Mesothelial cell of epicardium (in vitro differentiated cells): ENCODE results near the gene CLEC16A. TPM values are rescaled to one million over a fixed set of nuclear protein-coding genes. Genes with fewer than 3 reads are reported as not detected.
"Not testable (repeated sequence)": the region's sequence is repeated elsewhere in the genome, so short reads cannot be mapped to it uniquely, and the experiment has no call there.

Experiments used
- DNase-seq, 2 experiments: peaks; one replicate each; pipeline ENCODE4 v3.0.0; 2021; ENCODE audit warnings: low spot score in 2 of 2; ENCODE audit not compliant: unreplicated experiment in 2 of 2
- H3K27ac Mint-ChIP-seq: 2 replicates; pipeline ENCODE4 v1.8.0; 2021; ENCODE audit warnings: mixed read lengths
- H3K27me3 Mint-ChIP-seq: 2 replicates; pipeline ENCODE4 v1.8.0; 2021; ENCODE audit warnings: low read depth, mixed read lengths
- H3K36me3 Mint-ChIP-seq: 2 replicates; pipeline ENCODE4 v1.8.0; 2021; ENCODE audit warnings: mixed read lengths
- H3K4me1 Mint-ChIP-seq: 2 replicates; pipeline ENCODE4 v1.8.0; 2021; ENCODE audit warnings: mixed read lengths
- H3K4me3 Mint-ChIP-seq: 2 replicates; pipeline ENCODE4 v1.8.0; 2021; ENCODE audit warnings: mild to moderate bottlenecking, moderate library complexity, mixed read lengths
- H3K9me3 Mint-ChIP-seq: 2 replicates; pipeline ENCODE4 v1.8.0; 2021; ENCODE audit warnings: mixed read lengths
- CTCF ChIP-seq: fragments of 200-600 bp; sonication (generic); IDR thresholded peaks from one replicate; pipeline ENCODE4 v1.5.0; 2021; ENCODE audit warnings: antibody characterized with exemption; ENCODE audit not compliant: unreplicated experiment
- total RNA-seq: library from RNA; stranded (reverse); gene quantifications from 3 replicates; pipeline ENCODE4 v1.2.1, GENCODE V29; 2021

Gene CLEC16A
- total RNA-seq, 1 donor from 2014 or later, result 43.3 TPM

- H3K4me3 Mint-ChIP-seq, result no peak overlapping the region
- DNase-seq, result no peak
- H3K36me3 Mint-ChIP-seq, result peaks cover 10% of the 10 kb centered on the region
- H3K4me1 Mint-ChIP-seq, result no peaks in the 10 kb centered on the region
- H3K27me3 Mint-ChIP-seq, result no peaks in the 10 kb centered on the region
- TF ChIP-seq CTCF, result no peak
- H3K27ac Mint-ChIP-seq, result no peak overlapping the region
- no peaks in the 10 kb centered on the region for H3K9me3 Mint-ChIP-seq
Observed at GRCh38 chr16:10921536-10922327, 22.6 kb upstream of the CLEC16A start.

DNA sequence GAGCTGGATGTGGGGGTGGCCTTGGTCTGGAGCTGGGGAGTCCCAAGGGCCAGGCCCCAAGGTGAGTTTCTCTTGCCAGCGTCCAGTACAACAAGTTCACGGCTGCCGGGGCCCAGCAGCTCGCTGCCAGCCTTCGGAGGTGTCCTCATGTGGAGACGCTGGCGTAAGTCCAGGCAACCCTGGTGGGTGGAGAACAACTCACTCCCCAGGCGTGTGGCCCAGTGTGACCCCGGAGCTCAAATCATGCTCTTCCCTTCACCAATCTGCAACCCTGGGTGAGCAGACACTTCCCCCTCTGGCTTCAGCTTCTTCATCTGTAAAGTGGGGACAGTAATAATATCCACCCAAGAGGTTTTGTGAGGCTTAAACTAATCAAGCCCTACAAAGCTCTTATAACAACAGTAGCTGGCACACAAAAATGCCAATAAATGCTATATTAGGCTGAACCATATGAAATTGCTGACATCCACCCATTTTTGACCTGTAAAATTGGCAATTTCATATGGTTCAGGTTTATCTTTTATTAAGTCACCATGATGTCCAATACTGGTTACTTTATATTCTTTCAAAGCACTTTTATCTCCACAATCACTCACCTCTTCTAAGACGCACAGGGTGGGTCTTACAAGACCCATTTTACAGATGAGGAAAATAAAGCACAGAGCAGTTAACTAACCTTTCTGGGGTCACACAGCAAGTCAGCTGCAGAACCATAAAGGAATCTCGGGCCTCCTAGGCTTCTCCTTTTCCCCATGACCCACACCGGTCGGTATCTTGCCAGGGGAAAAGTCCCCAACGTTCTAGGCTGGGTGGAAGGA lies 21.8 kb upstream of the CLEC16A start:
- TF ChIP-seq CTCF, result no peak
- Mint-ChIP-seq H3K27ac (no peak overlapping the region), H3K9me3 (no peaks in the 10 kb centered on the region), H3K4me3 (no peak overlapping the region), H3K27me3 (no peaks in the 10 kb centered on the region), H3K4me1 (no peaks in the 10 kb centered on the region), H3K36me3 (peaks cover 15% of the 10 kb centered on the region)
- no peak for DNase-seq

- H3K36me3 Mint-ChIP-seq, result peaks cover 20% of the 10 kb centered on the region
- H3K27me3 Mint-ChIP-seq, result no peaks in the 10 kb centered on the region
- no peaks in the 10 kb centered on the region for H3K9me3 Mint-ChIP-seq
- H3K27ac Mint-ChIP-seq, result no peak overlapping the region
- no peak for TF ChIP-seq CTCF
- no peak overlapping the region for H3K4me3 Mint-ChIP-seq
- H3K4me1 Mint-ChIP-seq, result no peaks in the 10 kb centered on the region
- DNase-seq, result no peak
Observed at GRCh38 chr16:10923146-10923649, 21.2 kb upstream of the CLEC16A start.

GRCh38 chr16:10923650-10924214 lies 20.6 kb upstream of the CLEC16A start:
- DNase-seq, result no peak
- H3K27ac Mint-ChIP-seq, result no peak overlapping the region
- H3K27me3 Mint-ChIP-seq, result no peaks in the 10 kb centered on the region
- no peaks in the 10 kb centered on the region for H3K9me3 Mint-ChIP-seq
- no peak overlapping the region for H3K4me3 Mint-ChIP-seq
- TF ChIP-seq CTCF, result no peak
- H3K36me3 Mint-ChIP-seq, result peaks cover 20% of the 10 kb centered on the region
- no peaks in the 10 kb centered on the region for H3K4me1 Mint-ChIP-seq

GRCh38 chr16:10925285-10925684 lies 19.1 kb upstream of the CLEC16A start:
- not testable (repeated sequence) for H3K4me1 Mint-ChIP-seq, H3K4me3 Mint-ChIP-seq, H3K9me3 Mint-ChIP-seq, DNase-seq, H3K27ac Mint-ChIP-seq, H3K27me3 Mint-ChIP-seq
- peaks cover 20% of the 10 kb centered on the region for H3K36me3 Mint-ChIP-seq

DNA sequence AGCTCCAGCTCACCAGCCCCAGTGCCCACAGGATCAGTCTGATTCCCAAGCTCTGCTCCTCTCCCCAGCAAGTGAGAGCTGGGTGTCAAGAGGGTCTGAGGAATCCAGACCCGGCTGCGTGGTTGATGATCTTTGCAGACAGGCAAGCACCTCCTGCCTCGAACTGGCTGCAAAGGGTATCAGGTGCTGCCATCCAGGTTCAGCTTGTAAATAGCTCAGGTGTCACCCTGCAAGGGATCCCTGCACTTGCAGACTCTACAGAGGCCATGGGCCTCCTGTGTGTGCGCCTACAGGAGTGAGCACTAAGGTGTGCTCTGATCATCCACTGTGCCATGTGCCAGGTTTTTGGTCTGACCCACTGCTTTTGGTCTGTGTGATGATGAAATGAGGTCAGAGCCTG lies 18.3 kb upstream of the CLEC16A start:
- DNase-seq, result no peak
- H3K4me3 Mint-ChIP-seq, result no peak overlapping the region
- H3K27me3 Mint-ChIP-seq, result no peaks in the 10 kb centered on the region
- no peak for TF ChIP-seq CTCF
- H3K36me3 Mint-ChIP-seq, result peaks cover 20% of the 10 kb centered on the region
- no peak overlapping the region for H3K27ac Mint-ChIP-seq
- H3K4me1 Mint-ChIP-seq, result no peaks in the 10 kb centered on the region
- no peaks in the 10 kb centered on the region for H3K9me3 Mint-ChIP-seq
